Keratinocyte (primary cell): ENCODE measurements around the gene TGFBR1. TPM values are rescaled to one million over a fixed set of nuclear protein-coding genes. Genes with fewer than 3 reads are reported as not detected.

Source experiments
- DNase-seq: peaks from one replicate; pipeline ENCODE4 v3.0.0-alpha.2; 2011; ENCODE audit warnings: low read depth, missing footprints, low spot score
- FAIRE-seq: peaks from 2 replicates; lab custom pipeline; 2011; peaks lifted over from hg19 to GRCh38; lab: Jason Lieb, UNC
- H2AFZ ChIP-seq: 2 replicates; pipeline ENCODE4 v1.6.0; 2012; ENCODE audit warnings: low read length, control low read depth, inconsistent platforms; ENCODE audit not compliant: control insufficient read depth
- H3K27ac ChIP-seq: 2 replicates; pipeline ENCODE4 v1.5.1; 2011; ENCODE audit warnings: low read length; ENCODE audit not compliant: control insufficient read depth, insufficient read depth
- H3K27me3 ChIP-seq: 3 replicates; pipeline ENCODE4 v1.6.0; 2011; ENCODE audit warnings: low read length; ENCODE audit not compliant: control insufficient read depth, insufficient read depth; ENCODE audit errors: extremely low read depth
- H3K36me3 ChIP-seq, 2 experiments: 2 replicates in 1 of 2; 3 replicates in 1 of 2; pipeline ENCODE4 v1.5.1; 2011; ENCODE audit warnings: low read length in 2 of 2, mild to moderate bottlenecking in 1 of 2; ENCODE audit not compliant: control insufficient read depth in 2 of 2, insufficient read depth in 2 of 2; ENCODE audit errors: extremely low read depth in 1 of 2
- H3K4me1 ChIP-seq: 3 replicates; pipeline ENCODE4 v1.5.1; 2011; ENCODE audit warnings: low read length; ENCODE audit not compliant: control insufficient read depth, insufficient read depth; ENCODE audit errors: extremely low read depth
- H3K4me2 ChIP-seq: 3 replicates; pipeline ENCODE4 v1.6.0; 2011; ENCODE audit warnings: low read depth, low read length; ENCODE audit not compliant: control insufficient read depth, insufficient read depth; ENCODE audit errors: extremely low read depth
- H3K4me3 ChIP-seq, 3 experiments: fragments of 200-600 bp in 1 of 3; sonication (generic) in 1 of 3; 2 replicates in 2 of 3; 3 replicates in 1 of 3; pipeline ENCODE4 v1.5.1; 2011 to 2016; ENCODE audit warnings: low read length in 3 of 3, mild to moderate bottlenecking in 3 of 3, control low read depth in 2 of 3, inconsistent platforms in 1 of 3, low read depth in 1 of 3, mixed read lengths in 1 of 3, mixed run types in 1 of 3, moderate library complexity in 1 of 3; ENCODE audit not compliant: control insufficient read depth in 2 of 3, insufficient read depth in 2 of 3; ENCODE audit errors: extremely low read depth in 1 of 3
- H3K79me2 ChIP-seq: 2 replicates; pipeline ENCODE4 v1.6.0; 2012; ENCODE audit warnings: low read length; ENCODE audit not compliant: control insufficient read depth, insufficient read depth
- H3K9ac ChIP-seq: 3 replicates; pipeline ENCODE4 v1.6.0; 2011; ENCODE audit warnings: low read length; ENCODE audit not compliant: control insufficient read depth, insufficient read depth; ENCODE audit errors: extremely low read depth
- H3K9me1 ChIP-seq: 3 replicates; pipeline ENCODE4 v1.6.0; 2011; ENCODE audit warnings: low read length; ENCODE audit not compliant: control insufficient read depth, insufficient read depth; ENCODE audit errors: extremely low read depth
- H3K9me3 ChIP-seq: 2 replicates; pipeline ENCODE4 v1.5.1; 2012; ENCODE audit warnings: low read depth, low read length; ENCODE audit not compliant: control insufficient read depth
- H4K20me1 ChIP-seq: 3 replicates; pipeline ENCODE4 v1.6.0; 2011; ENCODE audit warnings: low read length; ENCODE audit not compliant: control insufficient read depth, insufficient read depth; ENCODE audit errors: extremely low read depth
- EZH2 ChIP-seq: IDR thresholded peaks from one replicate; pipeline ENCODE4 v1.6.1; 2012; ENCODE audit warnings: inconsistent platforms, mild to moderate bottlenecking, low read length, moderate library complexity
- dilution Hi-C: fragments of 300-500 bp; cut with MboI; formaldehyde crosslinking; loops from one replicate; pipeline ENCODE4 v1.7.0; 2020; ENCODE audit warnings: low sequenced_read_pairs; ENCODE audit not compliant: extremely low pct_ligation_motif_present
- polyA plus RNA-seq, 5 experiments: library from polyadenylated mRNA; depleted of rRNA in 3 of 5; stranded (reverse) in 3 of 5; stranded (forward) in 1 of 5; unstranded in 1 of 5; fragments of >200 nt; gene quantifications; 1 replicate in 1 of 5; 2 replicates in 3 of 5; 3 replicates in 1 of 5; pipeline versions ENCODE4 v1.2.1 to v1.2.3, GENCODE V29; 2011 to 2012; ENCODE audit warnings: missing spikeins in 2 of 5, low read depth in 1 of 5, low replicate concordance in 1 of 5
- TF ChIP-seq, protein P1 (sequence below), 3 experiments: IDR thresholded peaks in 1 of 3; conservative IDR thresholded peaks in 1 of 3; optimal IDR thresholded peaks in 1 of 3; 2 replicates in 2 of 3; 3 replicates in 1 of 3; pipeline versions ENCODE3 to v1.5.1; 2011; ENCODE audit warnings: low read length in 3 of 3, mild to moderate bottlenecking in 3 of 3, moderate library complexity in 2 of 3, control low read depth in 1 of 3, inconsistent platforms in 1 of 3; ENCODE audit not compliant: insufficient read depth in 2 of 3; ENCODE audit errors: extremely low read depth in 1 of 3

Gene TGFBR1
- polyA plus RNA-seq, 1 donor (not counting 4 experiments of a cell fraction or from before 2014, with no cell fraction given) = 55.0 TPM

DNA sequence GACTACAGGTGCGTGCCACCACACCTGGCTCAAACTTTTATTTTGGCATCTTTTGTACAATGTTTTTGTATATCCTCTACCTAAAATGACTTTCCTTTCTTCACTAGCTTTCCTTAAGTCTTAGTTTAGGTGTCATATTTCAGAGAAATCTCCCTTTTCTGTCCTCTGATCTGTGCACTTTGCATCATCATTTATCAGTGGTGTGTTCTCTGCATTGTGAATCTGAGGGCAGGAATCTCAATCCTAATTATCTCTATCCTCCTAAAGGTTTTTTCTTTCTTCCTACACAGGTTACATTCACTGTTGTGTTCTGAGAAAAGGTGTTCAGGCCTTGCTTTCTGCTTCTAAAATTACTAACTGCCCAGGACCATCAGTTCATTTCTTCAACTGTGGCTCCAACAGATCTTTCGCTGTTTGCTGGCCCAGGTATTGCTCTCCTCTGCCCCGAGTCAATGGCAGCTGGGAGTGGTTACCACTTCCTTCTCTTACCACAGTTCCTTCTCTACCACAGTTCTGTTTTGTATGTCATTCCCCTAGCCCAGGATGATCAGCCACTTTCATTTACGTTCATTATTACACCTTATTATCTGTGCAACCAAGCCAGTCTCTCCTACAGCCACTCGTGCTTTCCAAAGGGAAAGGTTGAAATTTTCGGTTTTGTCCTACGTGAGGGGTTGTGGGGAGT lies 14.0 kb downstream of the TGFBR1 start:
- no peak overlapping the region for H3K4me2 ChIP-seq
- H2AFZ ChIP-seq = no peak overlapping the region
- no peaks in the 10 kb centered on the region for H3K9me1 ChIP-seq
- no peak overlapping the region for H3K4me3 ChIP-seq
- H4K20me1 ChIP-seq = no peaks in the 10 kb centered on the region
- H3K27me3 ChIP-seq = no peaks in the 10 kb centered on the region
- FAIRE-seq (no peak), DNase-seq (no peak)
- TF ChIP-seq, protein P1, sequence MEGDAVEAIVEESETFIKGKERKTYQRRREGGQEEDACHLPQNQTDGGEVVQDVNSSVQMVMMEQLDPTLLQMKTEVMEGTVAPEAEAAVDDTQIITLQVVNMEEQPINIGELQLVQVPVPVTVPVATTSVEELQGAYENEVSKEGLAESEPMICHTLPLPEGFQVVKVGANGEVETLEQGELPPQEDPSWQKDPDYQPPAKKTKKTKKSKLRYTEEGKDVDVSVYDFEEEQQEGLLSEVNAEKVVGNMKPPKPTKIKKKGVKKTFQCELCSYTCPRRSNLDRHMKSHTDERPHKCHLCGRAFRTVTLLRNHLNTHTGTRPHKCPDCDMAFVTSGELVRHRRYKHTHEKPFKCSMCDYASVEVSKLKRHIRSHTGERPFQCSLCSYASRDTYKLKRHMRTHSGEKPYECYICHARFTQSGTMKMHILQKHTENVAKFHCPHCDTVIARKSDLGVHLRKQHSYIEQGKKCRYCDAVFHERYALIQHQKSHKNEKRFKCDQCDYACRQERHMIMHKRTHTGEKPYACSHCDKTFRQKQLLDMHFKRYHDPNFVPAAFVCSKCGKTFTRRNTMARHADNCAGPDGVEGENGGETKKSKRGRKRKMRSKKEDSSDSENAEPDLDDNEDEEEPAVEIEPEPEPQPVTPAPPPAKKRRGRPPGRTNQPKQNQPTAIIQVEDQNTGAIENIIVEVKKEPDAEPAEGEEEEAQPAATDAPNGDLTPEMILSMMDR (optimal IDR thresholded peaks at IDR 0.05 in 1 of 3, IDR thresholded peaks at IDR 0.05 in 1 of 3, conservative IDR thresholded peaks at IDR 0.05 in 1 of 3; ENCODE audit: extremely low read depth in 1 of 3, insufficient read depth in 2 of 3, low read length in 3 of 3) = no peak
- TF ChIP-seq EZH2 = no peak
- peaks cover 50% of the 10 kb centered on the region for H3K4me1 ChIP-seq
- H3K36me3 ChIP-seq = peaks cover 2 to 4% of the 10 kb centered on the region in 2 experiments
- dilution Hi-C loops = no loop called here
- no peak overlapping the region for H3K9ac ChIP-seq
- H3K9me3 ChIP-seq = no peaks in the 10 kb centered on the region
- no peak overlapping the region for H3K27ac ChIP-seq
- H3K79me2 ChIP-seq = peaks cover 84% of the 10 kb centered on the region

DNA sequence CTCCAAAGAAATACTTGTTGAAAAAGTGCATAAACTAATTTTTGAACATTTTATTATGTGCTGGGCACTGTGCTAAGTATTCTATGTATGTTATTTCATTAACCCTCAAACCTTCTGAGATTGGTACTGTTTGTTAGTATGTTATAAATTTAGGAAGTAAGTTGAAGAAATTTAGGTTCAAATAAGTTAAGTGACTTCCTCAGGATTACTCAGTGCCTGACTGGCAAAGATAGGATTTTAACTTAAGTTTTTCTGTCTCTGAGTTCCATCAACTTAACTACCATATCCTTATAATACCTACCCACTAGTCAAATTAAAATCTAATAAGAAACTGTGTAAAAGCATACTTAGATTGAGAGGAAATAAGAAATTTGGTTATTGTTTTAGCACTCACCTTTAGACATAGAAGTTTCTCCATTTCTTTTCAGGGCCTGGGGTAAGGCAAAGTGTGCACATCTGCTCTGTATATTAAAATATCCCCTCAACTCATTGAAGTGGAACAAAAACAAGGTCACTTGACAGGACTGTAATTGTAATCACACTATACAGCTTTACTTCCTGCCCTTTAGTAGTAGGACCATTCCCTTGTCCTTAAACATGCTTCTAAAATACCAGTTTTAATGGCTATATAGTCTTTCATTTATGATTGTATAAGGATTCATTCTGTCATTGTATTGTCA lies 15.2 kb downstream of the TGFBR1 start:
- H3K27ac ChIP-seq = no peak overlapping the region
- H2AFZ ChIP-seq = no peak overlapping the region
- H3K4me1 ChIP-seq = peaks cover 46% of the 10 kb centered on the region
- DNase-seq = no peak
- peaks cover 80% of the 10 kb centered on the region for H3K79me2 ChIP-seq
- no peak for FAIRE-seq
- H3K9me1 ChIP-seq = no peaks in the 10 kb centered on the region
- dilution Hi-C loops = loop anchor here (10.0 kb wide), 1 partner anchor 115 kb away; no protein-coding TSS in a partner anchor
- H3K4me2 ChIP-seq = no peak overlapping the region
- H4K20me1 ChIP-seq = no peaks in the 10 kb centered on the region
- H3K9ac ChIP-seq = no peak overlapping the region
- TF ChIP-seq EZH2 = no peak
- TF ChIP-seq, protein P1 (optimal IDR thresholded peaks at IDR 0.05 in 1 of 3, IDR thresholded peaks at IDR 0.05 in 1 of 3, conservative IDR thresholded peaks at IDR 0.05 in 1 of 3; ENCODE audit: extremely low read depth in 1 of 3, insufficient read depth in 2 of 3, low read length in 3 of 3) = no peak
- H3K9me3 ChIP-seq = no peaks in the 10 kb centered on the region
- H3K4me3 ChIP-seq = no peak overlapping the region
- H3K27me3 ChIP-seq = no peaks in the 10 kb centered on the region
- peaks cover 2 to 4% of the 10 kb centered on the region in 2 experiments for H3K36me3 ChIP-seq
